GM18873 (cell line): ENCODE data around the gene IQUB.
"Not testable (repeated sequence)": the region's sequence is repeated elsewhere in the genome, so short reads cannot be mapped to it uniquely, and the experiment has no call there.

Experiments used
- ATAC-seq: cut with Tn5 transposase; IDR thresholded peaks from one replicate; pipeline ENCODE4 v1.9.1; 2021; ENCODE audit warnings: mild to moderate bottlenecking, moderate library complexity, moderate number of reproducible peaks; ENCODE audit not compliant: unreplicated experiment, low FRiP score

The IQUB gene

DNA sequence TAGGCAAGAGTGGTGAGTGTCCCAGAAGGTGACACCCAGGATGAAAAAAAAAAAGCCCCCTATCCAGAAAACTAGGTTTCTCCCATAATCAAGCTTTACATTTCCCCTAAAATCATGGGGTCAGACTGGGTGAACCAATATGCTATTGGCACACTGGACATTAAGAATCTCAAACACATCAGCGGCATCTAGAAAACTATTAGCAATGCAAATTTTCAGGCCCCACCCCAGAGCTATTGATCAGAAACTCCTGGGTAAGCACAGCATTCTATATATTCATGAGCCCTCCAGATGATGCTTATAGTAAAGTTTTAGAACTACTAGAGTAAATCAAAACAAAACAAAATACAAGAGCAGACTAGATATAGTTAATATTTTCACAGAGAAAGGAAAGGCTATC is 36.4 kb downstream of the IQUB start:
- no peak for ATAC-seq

GRCh38 chr7:123494193-123494796 is 40.1 kb downstream of the IQUB start:
- ATAC-seq, result peak; percentile 54

DNA sequence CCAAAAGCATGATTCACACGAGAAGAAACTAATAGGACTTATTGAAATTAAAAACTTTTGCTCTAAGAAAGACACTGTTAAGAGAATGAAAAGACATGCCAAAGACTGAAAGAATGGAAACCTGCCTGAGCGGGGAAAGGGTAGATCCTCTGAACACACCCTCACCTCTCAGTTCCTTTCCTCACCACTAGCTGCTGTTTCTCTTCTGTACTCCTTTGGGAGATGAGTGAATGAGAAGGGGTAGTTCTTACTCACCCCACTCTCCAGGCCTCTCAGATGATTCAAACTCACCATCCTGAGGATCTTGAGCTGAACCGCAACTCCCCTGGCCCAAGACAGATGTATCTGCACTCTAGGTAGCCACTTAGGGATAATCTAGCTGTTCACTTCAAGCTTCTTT is 41.9 kb downstream of the IQUB start:
- peak; percentile 77 for ATAC-seq

- no peak for ATAC-seq
These were observed 48.7 kb downstream of the IQUB start for GRCh38 chr7:123485721-123486120.

- no peak for ATAC-seq
These were observed 49.2 kb downstream of the IQUB start for GRCh38 chr7:123485187-123485586.

- no peak for ATAC-seq
These were observed 50.2 kb downstream of the IQUB start for GRCh38 chr7:123484199-123484598.

- ATAC-seq, result no peak
These were observed 54.3 kb downstream of the IQUB start for GRCh38 chr7:123480107-123480506.

DNA sequence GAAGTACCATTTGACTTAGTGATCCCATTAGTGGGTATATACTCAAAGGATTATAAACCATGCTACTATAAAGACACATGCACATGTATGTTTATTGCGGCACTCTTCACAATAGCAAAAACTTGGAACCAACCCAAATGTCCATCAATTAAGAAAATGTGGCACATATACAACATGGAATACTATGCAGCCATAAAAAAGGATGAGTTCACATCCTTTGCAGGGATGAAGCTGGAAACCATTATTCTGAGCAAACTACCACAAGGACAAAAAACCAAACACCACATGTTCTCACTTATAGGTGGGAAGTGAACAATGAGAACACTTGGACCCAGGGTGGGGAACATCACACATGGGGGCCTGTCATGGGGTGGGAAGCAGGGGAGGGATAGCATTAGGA is 56.3 kb downstream of the IQUB start:
- ATAC-seq, result not testable (repeated sequence)

DNA sequence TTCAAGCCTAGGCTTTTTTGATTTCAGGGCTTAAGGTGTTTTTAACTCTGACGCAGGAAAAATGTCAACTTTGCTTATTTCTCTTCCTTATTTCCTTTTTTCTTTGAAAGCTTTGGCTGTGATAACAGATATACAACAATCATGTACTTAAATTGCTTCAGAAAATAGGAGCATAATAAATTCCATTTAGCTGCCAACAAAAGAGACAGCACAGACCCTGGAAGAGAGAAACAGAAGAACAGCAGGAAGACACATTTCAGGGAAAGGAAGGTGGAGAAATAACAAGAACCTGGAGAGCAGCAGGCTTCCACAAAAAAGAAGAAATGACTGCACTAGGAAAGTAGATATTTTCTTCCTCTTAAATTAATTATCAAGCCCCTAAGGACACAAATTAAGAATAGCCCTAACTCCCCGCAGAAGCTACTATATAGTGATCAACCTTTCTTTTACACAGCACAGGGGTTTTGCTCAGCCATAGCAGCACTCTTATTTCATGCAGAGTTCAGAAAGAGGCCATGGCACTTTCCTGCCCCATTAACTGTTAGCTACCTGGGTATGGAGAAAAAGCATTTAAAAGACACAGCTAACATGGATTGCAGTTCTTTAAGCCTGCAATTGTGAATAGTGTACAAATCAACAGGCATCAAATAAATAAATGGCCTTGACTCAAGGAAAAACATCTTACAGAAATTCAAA is 61.5 kb downstream of the IQUB start:
- no peak for ATAC-seq

- no peak for ATAC-seq
These were observed 62.1 kb downstream of the IQUB start for GRCh38 chr7:123472327-123472726.

- no peak for ATAC-seq
These were observed 66.1 kb downstream of the IQUB start for GRCh38 chr7:123468303-123468702.

DNA sequence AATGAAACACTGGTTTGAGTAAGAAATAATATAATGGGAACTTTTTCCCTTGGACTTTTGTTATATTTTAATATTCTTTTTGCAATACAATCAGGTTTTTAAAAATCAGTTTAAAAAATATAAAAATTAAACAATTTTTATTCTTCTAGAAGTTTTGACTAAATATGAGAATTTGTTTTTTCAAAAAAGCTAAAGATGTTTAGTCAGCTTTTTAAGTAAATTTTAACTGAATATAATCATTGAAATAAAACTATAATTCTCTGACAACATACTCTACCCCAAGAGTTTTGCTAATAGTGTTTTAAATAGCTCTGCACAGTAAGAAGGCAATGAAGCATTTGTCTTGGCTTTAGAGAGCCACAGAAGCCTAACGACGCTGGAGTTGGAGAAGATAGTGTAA is 70.5 kb downstream of the IQUB start:
- no peak for ATAC-seq

- no peak for ATAC-seq
These were observed 73.8 kb downstream of the IQUB start for GRCh38 chr7:123460616-123461015.

GRCh38 chr7:123455965-123456470 is 78.4 kb downstream of the IQUB start:
- no peak for ATAC-seq

GRCh38 chr7:123440101-123440548 is 94.3 kb downstream of the IQUB start:
- no peak for ATAC-seq

GRCh38 chr7:123439191-123439590 is 95.2 kb downstream of the IQUB start:
- no peak for ATAC-seq

- no peak for ATAC-seq
These were observed 96.9 kb downstream of the IQUB start for GRCh38 chr7:123437447-123437995.

DNA sequence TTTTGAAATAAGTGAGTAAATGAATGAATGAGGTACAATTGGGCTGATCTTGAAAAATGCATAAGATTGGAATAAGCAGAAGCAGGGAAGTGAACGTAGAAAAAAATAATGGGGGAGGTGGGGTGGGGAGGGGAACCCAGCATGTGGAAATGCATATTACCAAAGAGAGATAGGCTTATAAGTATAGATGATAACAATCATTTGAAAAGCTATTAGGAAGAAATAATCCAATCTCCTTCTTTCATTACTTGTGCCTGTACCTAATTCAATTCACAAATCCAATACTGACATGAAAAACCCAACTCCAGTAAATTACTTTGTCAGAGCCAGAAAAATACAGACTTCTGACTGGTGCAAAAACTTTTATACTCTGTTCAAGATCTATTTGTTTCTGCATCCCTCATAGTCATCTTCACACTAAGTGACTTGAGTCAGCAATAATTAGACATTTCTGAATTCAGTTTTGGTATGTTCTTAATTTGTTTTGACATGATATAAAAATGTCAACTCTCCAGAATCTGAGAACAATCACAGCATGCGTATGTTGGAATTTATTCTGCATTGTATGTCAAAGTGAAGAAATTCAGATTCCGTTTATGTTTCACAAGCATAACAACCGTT is 99.2 kb downstream of the IQUB start:
- ATAC-seq, result no peak

DNA sequence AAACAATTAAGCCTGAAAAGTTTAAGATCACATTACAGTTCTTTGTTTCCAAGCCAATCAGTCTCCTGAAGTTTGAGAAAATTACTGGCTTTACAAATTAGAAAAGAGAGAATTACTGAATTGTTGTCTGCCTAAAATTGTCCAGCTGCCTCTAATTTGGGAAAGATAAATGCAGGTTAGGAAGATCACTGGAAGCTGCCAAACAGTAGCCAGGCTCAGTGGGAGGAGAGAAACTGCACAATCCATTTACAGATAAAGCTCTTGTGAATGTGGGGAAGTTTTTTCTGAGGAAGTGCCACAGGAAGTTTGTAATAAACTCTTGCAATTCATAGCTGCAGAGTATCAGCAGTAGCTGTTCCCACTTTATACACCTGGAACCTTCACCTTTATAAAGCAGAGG is 100.7 kb downstream of the IQUB start:
- ATAC-seq, result no peak

GRCh38 chr7:123432601-123433000 is 101.8 kb downstream of the IQUB start:
- no peak for ATAC-seq

DNA sequence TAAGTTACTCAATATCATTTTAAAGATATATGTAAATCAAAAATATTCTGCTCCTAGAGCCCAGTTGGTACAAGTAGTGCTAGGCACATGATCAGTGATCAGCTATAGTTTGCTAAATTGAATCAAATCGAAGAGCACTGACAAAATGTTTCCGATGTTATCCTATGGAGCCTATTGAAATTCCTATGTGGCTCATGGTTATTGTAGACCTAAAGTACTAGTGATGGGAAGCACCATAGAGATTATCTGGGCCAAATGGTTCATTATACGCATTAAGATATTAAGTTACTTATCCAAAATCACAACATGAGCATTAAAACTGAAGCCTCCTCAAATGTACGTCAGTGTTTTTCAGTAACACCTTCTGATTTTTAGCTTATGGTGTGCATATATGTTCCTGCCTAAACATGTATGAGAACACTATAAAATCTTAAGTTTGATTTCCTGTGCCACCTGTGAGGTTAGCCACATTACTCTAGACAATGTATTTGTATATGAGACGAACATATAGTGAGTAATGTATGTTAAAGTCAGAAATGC is 103.2 kb downstream of the IQUB start:
- ATAC-seq, result no peak
